GM23338 (cell line): ENCODE data around the gene ITGA2. TPM values are rescaled to one million over a fixed set of nuclear protein-coding genes. Genes with fewer than 3 reads are reported as not detected.
"Not testable (repeated sequence)": the region's sequence is repeated elsewhere in the genome, so short reads cannot be mapped to it uniquely, and the experiment has no call there.

Experiments used
- ATAC-seq: fragments of 200-7000 bp; cut with Tn5 transposase; 3 replicates; pipeline ENCODE4 v1.9.1; 2020
- DNase-seq: peaks from one replicate; pipeline ENCODE4 v3.0.0-alpha.2; 2015; ENCODE audit warnings: low spot score
- H2AFZ ChIP-seq: fragments of 200-600 bp; sonication (generic); 2 replicates; pipeline ENCODE4 v1.8.0; 2016; ENCODE audit warnings: antibody characterized with exemption, mild to moderate bottlenecking, moderate library complexity
- H3F3A ChIP-seq: fragments of 200-600 bp; sonication (generic); replicated peaks from 2 replicates; pipeline ENCODE4 v1.8.0; 2017; ENCODE audit warnings: antibody characterized with exemption, mixed run types, low read depth
- H3K27ac ChIP-seq: fragments of 200-600 bp; sonication (generic); 2 replicates; pipeline ENCODE4 v1.6.1; 2016; ENCODE audit warnings: low read depth
- H3K27me3 ChIP-seq: fragments of 200-600 bp; sonication (generic); 2 replicates; pipeline ENCODE4 v1.8.0; 2016; ENCODE audit warnings: mild to moderate bottlenecking, mixed run types, moderate library complexity; ENCODE audit not compliant: insufficient read depth
- H3K36me3 ChIP-seq: fragments of 200-600 bp; sonication (generic); 2 replicates; pipeline ENCODE4 v1.8.0; 2016; ENCODE audit warnings: mild to moderate bottlenecking; ENCODE audit not compliant: insufficient read depth
- H3K4me1 ChIP-seq: fragments of 200-600 bp; sonication (generic); 2 replicates; pipeline ENCODE4 v1.8.0; 2016; ENCODE audit warnings: mild to moderate bottlenecking, moderate library complexity; ENCODE audit not compliant: insufficient read depth
- H3K4me2 ChIP-seq: fragments of 200-600 bp; sonication (generic); 2 replicates; pipeline ENCODE4 v1.7.1; 2017; ENCODE audit warnings: mixed run types
- H3K4me3 ChIP-seq: fragments of 200-600 bp; sonication (generic); 2 replicates; pipeline ENCODE4 v1.6.1; 2016; ENCODE audit warnings: mixed run types
- H3K79me2 ChIP-seq: fragments of 200-600 bp; sonication (generic); replicated peaks from 2 replicates; pipeline ENCODE4 v1.8.0; 2017; ENCODE audit warnings: mild to moderate bottlenecking; ENCODE audit not compliant: insufficient read depth
- H3K9me2 ChIP-seq: fragments of 200-600 bp; sonication (generic); 2 replicates; pipeline ENCODE4 v1.8.0; 2017; ENCODE audit not compliant: insufficient read depth
- H4K20me1 ChIP-seq: fragments of 200-600 bp; sonication (generic); replicated peaks from 2 replicates; pipeline ENCODE4 v1.8.0; 2017; ENCODE audit warnings: mild to moderate bottlenecking; ENCODE audit not compliant: insufficient read depth
- H3K27ac Mint-ChIP-seq: 2 replicates; pipeline ENCODE4 v1.8.0; 2020; ENCODE audit warnings: inconsistent platforms, mild to moderate bottlenecking, moderate library complexity, mixed read lengths
- H3K27me3 Mint-ChIP-seq: 3 replicates; pipeline ENCODE4 v1.8.0; 2022; ENCODE audit warnings: low read depth, mild to moderate bottlenecking, moderate library complexity, mixed read lengths, inconsistent platforms; ENCODE audit not compliant: insufficient read depth, poor library complexity
- H3K36me3 Mint-ChIP-seq: 3 replicates; pipeline ENCODE4 v1.8.0; 2021; ENCODE audit warnings: low read depth, mild to moderate bottlenecking, inconsistent platforms, moderate library complexity, mixed read lengths
- H3K4me1 Mint-ChIP-seq: 3 replicates; pipeline ENCODE4 v1.8.0; 2020; ENCODE audit warnings: mild to moderate bottlenecking, inconsistent platforms, mixed read lengths
- H3K4me3 Mint-ChIP-seq: 3 replicates; pipeline ENCODE4 v1.8.0; 2021; ENCODE audit warnings: moderate library complexity, mild to moderate bottlenecking, inconsistent platforms, mixed read lengths
- H3K9me3 Mint-ChIP-seq: 3 replicates; pipeline ENCODE4 v1.8.0; 2020; ENCODE audit warnings: moderate library complexity, mild to moderate bottlenecking, inconsistent platforms, mixed read lengths
- CREB1 ChIP-seq: fragments of 250-450 bp; sonication (Bioruptor Pico); IDR thresholded peaks from 2 replicates; pipeline ENCODE4 v1.5.0; 2020; ENCODE audit warnings: low read depth, mild to moderate bottlenecking, moderate library complexity
- EZH2 ChIP-seq: fragments of 200-600 bp; sonication (generic); IDR thresholded peaks from one replicate; pipeline ENCODE4 v1.8.0; 2017; ENCODE audit warnings: antibody characterized with exemption, mild to moderate bottlenecking, low read depth; ENCODE audit not compliant: unreplicated experiment
- EZH2phosphoT487 ChIP-seq: fragments of 200-600 bp; sonication (generic); IDR thresholded peaks from one replicate; pipeline ENCODE4 v1.8.1; 2018; ENCODE audit warnings: antibody characterized with exemption; ENCODE audit not compliant: unreplicated experiment
- JUNB ChIP-seq: IDR thresholded peaks from one replicate; pipeline ENCODE4 v1.6.1; 2016; ENCODE audit warnings: antibody characterized with exemption; ENCODE audit not compliant: unreplicated experiment
- POLR2AphosphoS5 ChIP-seq: IDR thresholded peaks from 2 replicates; pipeline ENCODE4 v1.6.1; 2016; ENCODE audit warnings: antibody characterized with exemption, low read depth
- STAT1 ChIP-seq: IDR thresholded peaks from one replicate; pipeline ENCODE4 v1.6.1; 2016; ENCODE audit warnings: antibody characterized with exemption; ENCODE audit not compliant: unreplicated experiment
- ZNF114 ChIP-seq: fragments of 250-450 bp; sonication (Bioruptor Pico); IDR thresholded peaks from 2 replicates; pipeline ENCODE4 v1.5.0; 2020; ENCODE audit warnings: mild to moderate bottlenecking, moderate library complexity
- polyA plus RNA-seq: library from polyadenylated mRNA; unstranded; fragments of >200 nt; fragmentation: Nextera tagmentation; extraction: Ambion mirVana; gene quantifications from 2 replicates; pipeline ENCODE4 v1.2.1, GENCODE V29; 2016
- total RNA-seq: library from RNA; depleted of rRNA; stranded (reverse); fragments of >200 nt; shearing (Covaris generic); gene quantifications from 2 replicates; pipeline ENCODE4 v1.2.3, GENCODE V29; 2014
- TF ChIP-seq, protein P1 (sequence below): IDR thresholded peaks from one replicate; pipeline ENCODE4 v1.6.1; 2018; ENCODE audit warnings: antibody characterized with exemption; ENCODE audit not compliant: unreplicated experiment
- TF ChIP-seq, protein P2 (sequence below): IDR thresholded peaks from 2 replicates; pipeline ENCODE4 v1.6.1; 2016; ENCODE audit warnings: antibody characterized with exemption
- TF ChIP-seq, protein P3 (sequence below), 2 experiments: fragments of 200-600 bp in 1 of 2; sonication (generic) in 1 of 2; conservative IDR thresholded peaks; 2 replicates each; pipeline versions ENCODE4 v1.5.1 to v1.6.1; 2016 to 2017; ENCODE audit warnings: antibody characterized with exemption in 2 of 2, low read depth in 2 of 2, mild to moderate bottlenecking in 2 of 2, moderate library complexity in 1 of 2

ITGA2 gene
- total and polyA plus RNA-seq, 2 experiments from 2014 or later = 2.6 to 7.1 TPM

DNA sequence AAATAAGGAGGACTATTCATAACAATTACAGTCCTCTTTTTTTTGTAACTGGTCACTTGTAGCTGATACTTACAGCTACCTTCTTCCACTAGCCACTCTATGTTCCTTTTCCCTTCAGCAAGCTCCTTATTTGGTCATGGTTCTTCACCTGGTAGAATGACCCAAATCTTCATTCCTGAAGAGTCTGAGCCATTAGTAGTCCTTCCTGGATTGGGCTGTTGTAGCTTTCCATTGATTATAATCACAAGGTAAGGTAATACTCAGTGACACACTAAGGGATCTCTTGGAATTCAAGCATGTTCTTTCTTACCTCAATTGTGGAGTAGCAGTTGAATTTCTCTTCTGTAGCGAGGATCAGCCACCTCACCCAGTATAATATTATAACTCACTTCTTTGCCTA, 25.5 kb upstream of the ITGA2 start (continued):
- TF ChIP-seq, protein P1, sequence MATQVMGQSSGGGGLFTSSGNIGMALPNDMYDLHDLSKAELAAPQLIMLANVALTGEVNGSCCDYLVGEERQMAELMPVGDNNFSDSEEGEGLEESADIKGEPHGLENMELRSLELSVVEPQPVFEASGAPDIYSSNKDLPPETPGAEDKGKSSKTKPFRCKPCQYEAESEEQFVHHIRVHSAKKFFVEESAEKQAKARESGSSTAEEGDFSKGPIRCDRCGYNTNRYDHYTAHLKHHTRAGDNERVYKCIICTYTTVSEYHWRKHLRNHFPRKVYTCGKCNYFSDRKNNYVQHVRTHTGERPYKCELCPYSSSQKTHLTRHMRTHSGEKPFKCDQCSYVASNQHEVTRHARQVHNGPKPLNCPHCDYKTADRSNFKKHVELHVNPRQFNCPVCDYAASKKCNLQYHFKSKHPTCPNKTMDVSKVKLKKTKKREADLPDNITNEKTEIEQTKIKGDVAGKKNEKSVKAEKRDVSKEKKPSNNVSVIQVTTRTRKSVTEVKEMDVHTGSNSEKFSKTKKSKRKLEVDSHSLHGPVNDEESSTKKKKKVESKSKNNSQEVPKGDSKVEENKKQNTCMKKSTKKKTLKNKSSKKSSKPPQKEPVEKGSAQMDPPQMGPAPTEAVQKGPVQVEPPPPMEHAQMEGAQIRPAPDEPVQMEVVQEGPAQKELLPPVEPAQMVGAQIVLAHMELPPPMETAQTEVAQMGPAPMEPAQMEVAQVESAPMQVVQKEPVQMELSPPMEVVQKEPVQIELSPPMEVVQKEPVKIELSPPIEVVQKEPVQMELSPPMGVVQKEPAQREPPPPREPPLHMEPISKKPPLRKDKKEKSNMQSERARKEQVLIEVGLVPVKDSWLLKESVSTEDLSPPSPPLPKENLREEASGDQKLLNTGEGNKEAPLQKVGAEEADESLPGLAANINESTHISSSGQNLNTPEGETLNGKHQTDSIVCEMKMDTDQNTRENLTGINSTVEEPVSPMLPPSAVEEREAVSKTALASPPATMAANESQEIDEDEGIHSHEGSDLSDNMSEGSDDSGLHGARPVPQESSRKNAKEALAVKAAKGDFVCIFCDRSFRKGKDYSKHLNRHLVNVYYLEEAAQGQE = no peak
- no peak for TF ChIP-seq CREB1
- TF ChIP-seq EZH2 = no peak
- no peak for TF ChIP-seq STAT1
- TF ChIP-seq, protein P2, sequence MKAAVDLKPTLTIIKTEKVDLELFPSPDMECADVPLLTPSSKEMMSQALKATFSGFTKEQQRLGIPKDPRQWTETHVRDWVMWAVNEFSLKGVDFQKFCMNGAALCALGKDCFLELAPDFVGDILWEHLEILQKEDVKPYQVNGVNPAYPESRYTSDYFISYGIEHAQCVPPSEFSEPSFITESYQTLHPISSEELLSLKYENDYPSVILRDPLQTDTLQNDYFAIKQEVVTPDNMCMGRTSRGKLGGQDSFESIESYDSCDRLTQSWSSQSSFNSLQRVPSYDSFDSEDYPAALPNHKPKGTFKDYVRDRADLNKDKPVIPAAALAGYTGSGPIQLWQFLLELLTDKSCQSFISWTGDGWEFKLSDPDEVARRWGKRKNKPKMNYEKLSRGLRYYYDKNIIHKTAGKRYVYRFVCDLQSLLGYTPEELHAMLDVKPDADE = no peak
- no peak for TF ChIP-seq EZH2phosphoT487
- no peak for TF ChIP-seq POLR2AphosphoS5
- TF ChIP-seq, protein P3, sequence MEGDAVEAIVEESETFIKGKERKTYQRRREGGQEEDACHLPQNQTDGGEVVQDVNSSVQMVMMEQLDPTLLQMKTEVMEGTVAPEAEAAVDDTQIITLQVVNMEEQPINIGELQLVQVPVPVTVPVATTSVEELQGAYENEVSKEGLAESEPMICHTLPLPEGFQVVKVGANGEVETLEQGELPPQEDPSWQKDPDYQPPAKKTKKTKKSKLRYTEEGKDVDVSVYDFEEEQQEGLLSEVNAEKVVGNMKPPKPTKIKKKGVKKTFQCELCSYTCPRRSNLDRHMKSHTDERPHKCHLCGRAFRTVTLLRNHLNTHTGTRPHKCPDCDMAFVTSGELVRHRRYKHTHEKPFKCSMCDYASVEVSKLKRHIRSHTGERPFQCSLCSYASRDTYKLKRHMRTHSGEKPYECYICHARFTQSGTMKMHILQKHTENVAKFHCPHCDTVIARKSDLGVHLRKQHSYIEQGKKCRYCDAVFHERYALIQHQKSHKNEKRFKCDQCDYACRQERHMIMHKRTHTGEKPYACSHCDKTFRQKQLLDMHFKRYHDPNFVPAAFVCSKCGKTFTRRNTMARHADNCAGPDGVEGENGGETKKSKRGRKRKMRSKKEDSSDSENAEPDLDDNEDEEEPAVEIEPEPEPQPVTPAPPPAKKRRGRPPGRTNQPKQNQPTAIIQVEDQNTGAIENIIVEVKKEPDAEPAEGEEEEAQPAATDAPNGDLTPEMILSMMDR (conservative IDR thresholded peaks at IDR 0.05; ENCODE audit: low read depth in 2 of 2) = no peak
- TF ChIP-seq JUNB = no peak
- TF ChIP-seq ZNF114 (CRISPR knock-in tag) = no peak

DNA sequence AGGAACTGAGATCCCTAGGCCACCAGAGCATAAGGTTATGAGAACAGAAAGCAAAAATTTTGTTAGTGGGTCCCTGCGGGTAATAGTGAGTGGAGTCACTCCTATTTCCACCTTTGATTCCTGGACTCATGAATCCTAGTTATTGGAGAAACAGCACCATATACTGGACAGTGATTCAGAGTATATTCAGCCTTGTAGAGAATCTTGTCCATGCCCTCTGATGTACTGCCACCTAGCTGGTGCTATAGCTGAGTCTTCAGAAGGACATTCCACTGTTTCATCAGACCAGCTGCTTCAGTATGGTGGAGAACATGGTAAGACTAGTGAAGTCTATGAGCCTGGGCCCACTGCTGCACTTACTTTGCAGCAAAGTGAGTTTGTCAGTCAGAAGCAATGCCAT, 25.0 kb upstream of the ITGA2 start:
- H3K9me3 Mint-ChIP-seq = peaks cover 4% of the 10 kb centered on the region; the same call in 1 of the 3 replicates
- Histone ChIP-seq H3K4me1 (no peaks in the 10 kb centered on the region), H2AFZ (no peak overlapping the region)

DNA sequence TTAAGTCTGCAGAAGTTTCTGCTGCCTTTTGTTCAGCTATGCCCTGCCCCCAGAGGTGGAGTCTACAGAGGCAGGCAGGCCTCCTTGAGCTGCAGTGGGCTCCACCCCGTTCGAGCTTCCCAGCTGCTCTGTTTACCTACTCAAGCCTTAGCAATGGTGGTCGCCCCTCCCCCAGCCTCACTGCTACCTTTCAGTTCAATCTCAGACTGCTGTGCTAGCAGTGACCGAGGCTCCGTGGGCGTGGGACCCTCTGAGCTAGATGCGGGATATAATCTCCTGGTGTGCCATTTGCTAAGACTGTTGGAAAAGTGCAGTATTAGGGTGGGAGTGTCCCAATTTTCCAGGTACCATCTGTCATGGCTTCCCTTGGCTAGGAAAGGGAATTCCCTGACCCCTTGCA, 13.0 kb upstream of the ITGA2 start:
- H4K20me1 ChIP-seq, H3K4me2 ChIP-seq, H3K27ac ChIP-seq, ATAC-seq, H3K79me2 ChIP-seq, H3K9me2 ChIP-seq, H3K36me3 ChIP-seq, H3K4me1 Mint-ChIP-seq, DNase-seq, H2AFZ ChIP-seq, H3K27me3 ChIP-seq, H3K4me3 Mint-ChIP-seq, H3K27ac Mint-ChIP-seq, H3F3A ChIP-seq, H3K4me3 ChIP-seq, H3K27me3 Mint-ChIP-seq, H3K4me1 ChIP-seq: not testable (repeated sequence)
- Mint-ChIP-seq H3K9me3 (peaks cover 46% of the 10 kb centered on the region), H3K36me3 (peaks cover 15% of the 10 kb centered on the region; the same call in 2 of the 3 replicates)

More for the DNA sequence above, 25.0 kb upstream of the ITGA2 start:
- no peaks in the 10 kb centered on the region for H3K27me3 Mint-ChIP-seq
- no peaks in the 10 kb centered on the region for H4K20me1 ChIP-seq
- no peak overlapping the region for H3K4me2 ChIP-seq
- no peak overlapping the region for H3K4me3 Mint-ChIP-seq
- peaks cover 8% of the 10 kb centered on the region for H3K9me2 ChIP-seq
- no peak overlapping the region for H3K27ac ChIP-seq
- H3K27me3 ChIP-seq = no peaks in the 10 kb centered on the region
- H3K36me3 Mint-ChIP-seq = no peaks in the 10 kb centered on the region
- H3F3A ChIP-seq = no peaks in the 10 kb centered on the region
- no peak overlapping the region for H3K27ac Mint-ChIP-seq
- H3K4me3 ChIP-seq = no peak overlapping the region
- H3K4me1 Mint-ChIP-seq = no peaks in the 10 kb centered on the region
- TF ChIP-seq, protein P3 (conservative IDR thresholded peaks at IDR 0.05; ENCODE audit: low read depth in 2 of 2) = peak in 1 of 2 experiments; percentile 17; a peak in 1 of 4 replicates
- TF ChIP-seq POLR2AphosphoS5 = no peak
- no peaks in the 10 kb centered on the region for H3K36me3 ChIP-seq
- H3K79me2 ChIP-seq = no peaks in the 10 kb centered on the region
- no peak for DNase-seq
- ATAC-seq = no peak
